Measurements from ENCODE around the gene THUMPD3. TPM values are rescaled to one million over a fixed set of nuclear protein-coding genes. Genes with fewer than 3 reads are reported as not detected.

THUMPD3 gene
- total RNA-seq, 2 donors from 2014 or later = 28.8 to 38.7 TPM

- H3K27ac ChIP-seq = no peak overlapping the region
- intact Hi-C loops (cut with DNase I) = no loop called here
- H3K9me3 ChIP-seq = no peaks in the 10 kb centered on the region
- TF ChIP-seq CTCF (IDR thresholded peaks at IDR 0.05) = peak in 1 of 4 experiments; percentile 5
- no peak for TF ChIP-seq POLR2AphosphoS5 (IDR thresholded peaks at IDR 0.05)
- no peak overlapping the region for H3K4me3 ChIP-seq
- H3K4me1 ChIP-seq (replicated peaks) = peaks cover 37% of the 10 kb centered on the region
- WGBS = 3% methylated on average over 1 of the region's 1 CpG
- DNase-seq (ENCODE audit: low spot score) = no peak
- no peaks in the 10 kb centered on the region for H3K36me3 ChIP-seq
- no peaks in the 10 kb centered on the region for H3K27me3 ChIP-seq (replicated peaks; ENCODE audit: insufficient read depth)
These were observed 41.8 kb downstream of the THUMPD3 start for GRCh38 chr3:9404680-9405079.

- intact Hi-C loops (cut with DNase I) = no loop called here
- 30% methylated on average over 3 of the region's 3 CpGs for WGBS
- Histone ChIP-seq H3K9me3 (no peaks in the 10 kb centered on the region), H3K27me3 (replicated peaks; ENCODE audit: insufficient read depth) (no peaks in the 10 kb centered on the region), H3K27ac (peak overlapping the region in 1 of 2 donors; percentile 7), H3K4me3 (no peak overlapping the region), H3K4me1 (replicated peaks) (peaks cover 30% of the 10 kb centered on the region), H3K36me3 (no peaks in the 10 kb centered on the region)
- TF ChIP-seq CTCF (IDR thresholded peaks at IDR 0.05) (no peak), POLR2A (IDR thresholded peaks at IDR 0.05) (no peak), POLR2AphosphoS5 (IDR thresholded peaks at IDR 0.05) (no peak)
- DNase-seq (ENCODE audit: low spot score) = no peak
These were observed 42.9 kb downstream of the THUMPD3 start for GRCh38 chr3:9405756-9406155.

- H3K4me1 ChIP-seq (replicated peaks) = peaks cover 25% of the 10 kb centered on the region
- H3K27ac ChIP-seq = no peak overlapping the region
- no peak overlapping the region for H3K4me3 ChIP-seq
- H3K27me3 ChIP-seq (replicated peaks; ENCODE audit: insufficient read depth) = no peaks in the 10 kb centered on the region
- H3K9me3 ChIP-seq = no peaks in the 10 kb centered on the region
- 84% methylated on average over 7 of the region's 7 CpGs for WGBS
- no peaks in the 10 kb centered on the region for H3K36me3 ChIP-seq
- DNase-seq (ENCODE audit: low spot score) = no peak
- intact Hi-C loops (cut with DNase I) = no loop called here
- TF ChIP-seq POLR2A (IDR thresholded peaks at IDR 0.05) = no peak
- no peak for TF ChIP-seq CTCF (IDR thresholded peaks at IDR 0.05)
- no peak for TF ChIP-seq POLR2AphosphoS5 (IDR thresholded peaks at IDR 0.05)
These were observed 44.2 kb downstream of the THUMPD3 start for GRCh38 chr3:9406856-9407626.

- no peaks in the 10 kb centered on the region for H3K27me3 ChIP-seq (replicated peaks; ENCODE audit: insufficient read depth)
- TF ChIP-seq CTCF (IDR thresholded peaks at IDR 0.05) (no peak), POLR2A (IDR thresholded peaks at IDR 0.05) (no peak), POLR2AphosphoS5 (IDR thresholded peaks at IDR 0.05) (no peak)
- H3K36me3 ChIP-seq = no peaks in the 10 kb centered on the region
- peaks cover 17% of the 10 kb centered on the region for H3K4me1 ChIP-seq (replicated peaks)
- intact Hi-C loops (cut with DNase I) = no loop called here
- H3K4me3 ChIP-seq = no peak overlapping the region
- no peak for DNase-seq (ENCODE audit: low spot score)
- no peak overlapping the region for H3K27ac ChIP-seq
- 93% methylated on average over 6 of the region's 6 CpGs for WGBS
- no peaks in the 10 kb centered on the region for H3K9me3 ChIP-seq
These were observed 45.2 kb downstream of the THUMPD3 start for GRCh38 chr3:9408061-9408460.

GRCh38 chr3:9408546-9408945 is 45.7 kb downstream of the THUMPD3 start:
- H3K27me3 ChIP-seq (replicated peaks; ENCODE audit: insufficient read depth) = no peaks in the 10 kb centered on the region
- no peaks in the 10 kb centered on the region for H3K36me3 ChIP-seq
- peaks cover 15% of the 10 kb centered on the region for H3K4me1 ChIP-seq (replicated peaks)
- H3K27ac ChIP-seq = no peak overlapping the region
- H3K4me3 ChIP-seq = no peak overlapping the region
- 75% methylated on average over 1 of the region's 1 CpG for whole genome bisulfite sequencing
- TF ChIP-seq POLR2A (IDR thresholded peaks at IDR 0.05) (no peak), CTCF (IDR thresholded peaks at IDR 0.05) (no peak), POLR2AphosphoS5 (IDR thresholded peaks at IDR 0.05) (no peak)
- intact Hi-C loops (cut with DNase I) = no loop called here
- H3K9me3 ChIP-seq = no peaks in the 10 kb centered on the region
- DNase-seq (ENCODE audit: low spot score) = no peak

All from prostate gland (tissue), 2 donors.